ENCODE data around the gene EDEM1.

EDEM1 gene

DNA sequence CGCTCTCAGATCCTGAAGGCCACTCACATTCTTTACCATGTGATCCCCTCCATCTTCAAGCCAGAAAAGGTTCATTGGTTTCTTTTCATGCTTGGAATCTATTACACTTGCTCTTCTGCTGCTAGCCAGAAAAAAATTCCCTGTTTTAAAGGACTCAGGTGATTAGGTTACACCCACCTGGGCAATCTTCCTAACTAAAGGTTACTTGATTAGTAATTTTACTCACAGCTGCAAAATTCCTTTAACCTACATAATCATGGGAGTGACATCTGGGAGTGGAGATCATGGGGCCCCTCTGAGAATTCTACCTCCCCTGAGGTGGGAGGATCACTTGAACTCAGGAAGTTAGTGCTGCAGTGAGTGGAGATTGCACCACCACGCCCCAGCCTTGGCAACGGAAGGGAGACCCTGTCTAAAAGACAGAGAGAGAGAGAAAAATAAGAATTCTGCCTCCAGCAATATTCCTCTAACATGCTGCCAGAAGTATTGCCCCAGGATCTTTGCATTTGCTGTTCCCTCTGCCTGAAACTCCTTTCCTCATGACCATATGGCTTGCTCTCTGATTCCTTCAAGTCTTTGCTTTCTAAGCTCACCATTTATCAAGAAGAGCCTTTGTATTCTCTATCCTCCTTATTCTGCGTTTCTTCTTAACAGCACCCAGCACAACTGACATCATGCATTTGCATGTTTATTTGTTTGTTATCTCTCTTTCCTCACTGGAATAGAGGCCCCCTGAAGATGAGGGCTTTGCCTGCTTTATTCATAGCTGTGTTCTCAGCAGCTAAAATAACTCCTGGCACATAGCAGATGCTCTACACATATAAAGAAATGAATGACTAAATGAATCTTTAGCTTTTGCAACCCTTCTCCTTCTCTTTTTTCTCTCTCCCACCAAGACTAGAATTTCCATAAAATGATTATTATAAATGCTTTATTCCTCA is 68.2 kb downstream of the EDEM1 start:
- H3K9ac ChIP-seq (ENCODE audit: insufficient read length, low read depth), result no peak overlapping the region
- DNase-seq (ENCODE audit: low read depth, low spot score), result no peak
- no peaks in the 10 kb centered on the region for H3K27me3 ChIP-seq (ENCODE audit: insufficient read depth, insufficient read length)
- H3K4me1 ChIP-seq (ENCODE audit: insufficient read depth, insufficient read length), result no peaks in the 10 kb centered on the region
- no peaks in the 10 kb centered on the region for H3K36me3 ChIP-seq (ENCODE audit: insufficient read depth, insufficient read length, low read length)
- H3K9me3 ChIP-seq (ENCODE audit: insufficient read depth, low read length), result no peaks in the 10 kb centered on the region
- H3K4me3 ChIP-seq (ENCODE audit: insufficient read length, low read depth), result no peak overlapping the region
- TF ChIP-seq SUZ12 (IDR thresholded peaks at IDR 0.05; ENCODE audit: extremely low read depth, insufficient read depth, insufficient read length) (no peak), YY1 (IDR thresholded peaks at IDR 0.05; ENCODE audit: insufficient read depth, insufficient read length) (no peak), ZNF274 (IDR thresholded peaks at IDR 0.05; ENCODE audit: low read depth, low read length) (no peak)

DNA sequence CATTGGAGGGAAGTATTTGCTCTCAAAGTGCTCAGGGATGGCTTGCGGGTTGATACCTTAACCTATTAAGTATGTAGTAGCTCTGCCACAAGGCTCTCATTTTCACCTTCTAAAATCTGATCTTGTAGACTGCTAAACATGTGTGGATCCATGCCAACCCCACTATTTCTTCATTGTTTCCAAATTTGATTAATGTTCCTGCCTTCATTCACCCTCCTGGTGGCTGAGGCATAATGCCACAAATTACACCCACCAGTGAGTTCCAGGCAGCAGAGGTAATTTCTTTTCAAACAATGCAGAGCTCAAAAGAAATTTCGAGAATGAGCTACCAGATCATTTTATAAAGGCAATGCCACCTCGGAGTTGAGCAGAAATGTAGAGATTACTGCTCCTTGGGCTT is 71.0 kb downstream of the EDEM1 start:
- no peak overlapping the region for H3K9ac ChIP-seq (ENCODE audit: insufficient read length, low read depth)
- H3K27me3 ChIP-seq (ENCODE audit: insufficient read depth, insufficient read length), result no peaks in the 10 kb centered on the region
- no peak overlapping the region for H3K4me3 ChIP-seq (ENCODE audit: insufficient read length, low read depth)
- H3K36me3 ChIP-seq (ENCODE audit: insufficient read depth, insufficient read length, low read length), result no peaks in the 10 kb centered on the region
- no peak for DNase-seq (ENCODE audit: low read depth, low spot score)
- H3K9me3 ChIP-seq (ENCODE audit: insufficient read depth, low read length), result no peaks in the 10 kb centered on the region
- H3K4me1 ChIP-seq (ENCODE audit: insufficient read depth, insufficient read length), result no peaks in the 10 kb centered on the region
- TF ChIP-seq ZNF274 (IDR thresholded peaks at IDR 0.05; ENCODE audit: low read depth, low read length), result no peak

DNA sequence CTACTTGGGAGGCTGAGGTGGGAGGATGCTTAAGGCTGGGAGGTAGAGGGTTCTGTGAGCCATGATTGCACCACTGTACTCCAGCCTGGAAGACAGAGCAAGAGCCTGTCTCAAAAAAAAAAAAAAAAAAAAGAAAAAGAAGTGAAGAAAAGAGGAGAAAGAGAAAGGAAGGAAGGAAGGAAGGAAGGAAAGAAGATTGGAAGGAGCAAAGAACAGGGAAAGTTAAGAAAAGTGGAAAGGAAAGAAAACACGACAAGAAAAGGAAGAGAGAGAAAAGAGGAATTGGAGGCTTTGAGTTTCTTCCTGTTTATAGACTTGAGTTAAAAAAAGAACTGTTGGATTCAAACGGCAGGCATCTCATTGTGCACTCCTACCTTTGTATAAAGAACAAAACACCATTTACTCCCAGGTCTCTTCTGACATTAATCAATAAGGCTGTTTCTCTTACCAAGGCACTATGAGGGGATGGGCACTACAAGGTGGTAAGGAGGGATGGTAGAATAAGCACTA is 73.5 kb downstream of the EDEM1 start:
- no peak overlapping the region for H3K4me3 ChIP-seq (ENCODE audit: insufficient read length, low read depth)

DNA sequence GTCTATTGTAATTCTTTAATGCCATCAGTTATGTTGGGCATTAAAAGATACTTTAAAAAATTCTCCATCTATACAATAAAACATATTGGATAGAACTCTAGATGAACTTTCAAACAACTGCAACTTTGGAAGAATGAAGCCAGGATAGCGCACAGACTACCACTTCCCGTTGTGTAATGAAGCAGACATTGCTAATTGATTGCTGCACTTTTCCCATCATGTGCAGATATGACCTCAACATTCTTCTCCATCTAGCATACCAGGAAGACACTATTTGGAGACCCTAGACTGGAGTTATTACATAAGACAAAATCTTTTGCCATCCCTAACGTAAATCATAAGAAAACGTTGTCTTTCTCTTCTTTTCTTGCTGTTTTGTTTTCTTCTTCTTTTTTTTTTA is 75.0 kb downstream of the EDEM1 start:
- no peaks in the 10 kb centered on the region for H3K4me1 ChIP-seq (ENCODE audit: insufficient read depth, insufficient read length)
- no peak for TF ChIP-seq YY1 (IDR thresholded peaks at IDR 0.05; ENCODE audit: insufficient read depth, insufficient read length)
- TF ChIP-seq ZNF274 (IDR thresholded peaks at IDR 0.05; ENCODE audit: low read depth, low read length), result no peak
- TF ChIP-seq SUZ12 (IDR thresholded peaks at IDR 0.05; ENCODE audit: extremely low read depth, insufficient read depth, insufficient read length), result no peak
- no peak for DNase-seq (ENCODE audit: low read depth, low spot score)
- H3K36me3 ChIP-seq (ENCODE audit: insufficient read depth, insufficient read length, low read length), result no peaks in the 10 kb centered on the region
- H3K4me3 ChIP-seq (ENCODE audit: insufficient read length, low read depth), result no peak overlapping the region
- H3K9ac ChIP-seq (ENCODE audit: insufficient read length, low read depth), result no peak overlapping the region
- no peaks in the 10 kb centered on the region for H3K9me3 ChIP-seq (ENCODE audit: insufficient read depth, low read length)
- H3K27me3 ChIP-seq (ENCODE audit: insufficient read depth, insufficient read length), result no peaks in the 10 kb centered on the region

More for the DNA sequence above, 73.5 kb downstream of the EDEM1 start:
- DNase-seq (ENCODE audit: low read depth, low spot score), result no peak
- Histone ChIP-seq H3K9me3 (ENCODE audit: insufficient read depth, low read length) (no peaks in the 10 kb centered on the region), H3K36me3 (ENCODE audit: insufficient read depth, insufficient read length, low read length) (no peaks in the 10 kb centered on the region), H3K27me3 (ENCODE audit: insufficient read depth, insufficient read length) (no peaks in the 10 kb centered on the region), H3K4me1 (ENCODE audit: insufficient read depth, insufficient read length) (no peaks in the 10 kb centered on the region), H3K9ac (ENCODE audit: insufficient read length, low read depth) (no peak overlapping the region)
- no peak for TF ChIP-seq ZNF274 (IDR thresholded peaks at IDR 0.05; ENCODE audit: low read depth, low read length)
- no peak for TF ChIP-seq YY1 (IDR thresholded peaks at IDR 0.05; ENCODE audit: insufficient read depth, insufficient read length)
- no peak for TF ChIP-seq SUZ12 (IDR thresholded peaks at IDR 0.05; ENCODE audit: extremely low read depth, insufficient read depth, insufficient read length)

DNA sequence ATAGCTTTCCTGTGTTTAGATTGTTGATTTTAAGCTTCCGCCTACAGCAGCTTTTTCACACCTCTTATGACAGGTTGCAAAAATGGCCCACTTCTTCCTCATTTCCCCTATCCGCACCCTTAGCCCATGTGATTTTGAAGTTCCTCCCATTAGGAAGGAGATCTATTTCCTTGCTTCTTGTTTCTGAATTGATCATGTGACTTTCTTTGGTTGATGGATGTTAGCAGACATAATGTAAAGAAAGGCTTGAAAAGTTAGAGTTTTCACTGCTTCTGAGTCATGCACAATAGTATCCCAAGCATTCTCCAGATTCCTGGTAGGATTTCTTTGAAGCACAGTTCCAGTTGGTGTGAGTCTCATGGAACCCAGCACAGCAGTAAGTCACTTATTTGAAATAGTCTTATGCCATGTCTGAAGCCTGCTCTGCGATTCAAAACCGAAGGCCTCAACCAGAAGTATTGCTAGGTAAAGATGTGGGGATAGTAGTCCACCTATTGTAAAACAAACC is 76.6 kb downstream of the EDEM1 start:
- Histone ChIP-seq H3K9ac (ENCODE audit: insufficient read length, low read depth) (no peak overlapping the region), H3K4me1 (ENCODE audit: insufficient read depth, insufficient read length) (no peaks in the 10 kb centered on the region), H3K4me3 (ENCODE audit: insufficient read length, low read depth) (no peak overlapping the region), H3K36me3 (ENCODE audit: insufficient read depth, insufficient read length, low read length) (no peaks in the 10 kb centered on the region), H3K9me3 (ENCODE audit: insufficient read depth, low read length) (no peaks in the 10 kb centered on the region), H3K27me3 (ENCODE audit: insufficient read depth, insufficient read length) (no peaks in the 10 kb centered on the region)
- TF ChIP-seq SUZ12 (IDR thresholded peaks at IDR 0.05; ENCODE audit: extremely low read depth, insufficient read depth, insufficient read length) (no peak), ZNF274 (IDR thresholded peaks at IDR 0.05; ENCODE audit: low read depth, low read length) (no peak), YY1 (IDR thresholded peaks at IDR 0.05; ENCODE audit: insufficient read depth, insufficient read length) (no peak)
- peak; percentile 6 for DNase-seq (ENCODE audit: low read depth, low spot score)

DNA sequence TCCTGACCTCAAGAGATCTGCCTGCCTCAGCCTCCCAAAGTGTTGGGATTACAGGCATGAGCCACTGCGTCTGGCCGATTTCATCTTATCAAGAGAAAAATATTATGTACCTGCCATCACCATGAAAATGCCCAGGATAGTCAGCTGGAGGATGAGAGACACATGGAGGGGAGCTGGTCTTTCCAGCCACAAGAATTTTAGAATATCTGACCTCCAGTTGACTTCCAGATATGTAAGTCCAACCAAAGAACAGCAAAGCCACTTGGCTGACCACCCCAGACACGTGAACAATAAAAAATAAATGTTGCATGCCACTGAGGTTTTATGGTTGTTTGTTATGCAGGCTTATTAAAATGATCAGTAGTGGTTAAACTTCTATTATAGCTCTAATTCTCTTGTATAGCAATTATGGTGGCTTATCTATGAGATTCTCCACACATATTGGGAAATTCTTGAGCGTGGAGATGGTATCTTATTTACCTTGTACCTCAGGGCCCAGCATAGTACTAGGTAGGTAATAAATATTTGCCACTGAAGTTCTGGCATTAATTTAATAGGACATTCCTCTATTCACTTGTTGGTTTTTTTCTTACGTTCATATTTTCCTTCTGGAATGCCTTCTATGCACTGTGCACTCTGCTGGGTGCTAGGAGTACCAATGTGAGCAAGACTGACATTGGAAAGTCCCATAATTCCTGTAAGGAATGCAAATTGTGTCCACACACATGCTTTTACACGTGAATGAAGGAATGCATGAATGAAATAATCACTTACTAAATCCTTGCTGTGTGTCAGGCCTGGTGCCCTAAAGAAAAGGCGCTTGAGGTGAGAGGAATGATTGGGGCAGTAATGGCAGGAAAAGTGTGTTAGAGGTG is 77.6 kb downstream of the EDEM1 start:
- TF ChIP-seq SUZ12 (IDR thresholded peaks at IDR 0.05; ENCODE audit: extremely low read depth, insufficient read depth, insufficient read length) (no peak), YY1 (IDR thresholded peaks at IDR 0.05; ENCODE audit: insufficient read depth, insufficient read length) (no peak), ZNF274 (IDR thresholded peaks at IDR 0.05; ENCODE audit: low read depth, low read length) (no peak)
- H3K9me3 ChIP-seq (ENCODE audit: insufficient read depth, low read length), result no peaks in the 10 kb centered on the region
- no peak overlapping the region for H3K9ac ChIP-seq (ENCODE audit: insufficient read length, low read depth)
- H3K4me3 ChIP-seq (ENCODE audit: insufficient read length, low read depth), result no peak overlapping the region
- no peak for DNase-seq (ENCODE audit: low read depth, low spot score)
- H3K27me3 ChIP-seq (ENCODE audit: insufficient read depth, insufficient read length), result no peaks in the 10 kb centered on the region
- no peaks in the 10 kb centered on the region for H3K36me3 ChIP-seq (ENCODE audit: insufficient read depth, insufficient read length, low read length)
- H3K4me1 ChIP-seq (ENCODE audit: insufficient read depth, insufficient read length), result no peaks in the 10 kb centered on the region

DNA sequence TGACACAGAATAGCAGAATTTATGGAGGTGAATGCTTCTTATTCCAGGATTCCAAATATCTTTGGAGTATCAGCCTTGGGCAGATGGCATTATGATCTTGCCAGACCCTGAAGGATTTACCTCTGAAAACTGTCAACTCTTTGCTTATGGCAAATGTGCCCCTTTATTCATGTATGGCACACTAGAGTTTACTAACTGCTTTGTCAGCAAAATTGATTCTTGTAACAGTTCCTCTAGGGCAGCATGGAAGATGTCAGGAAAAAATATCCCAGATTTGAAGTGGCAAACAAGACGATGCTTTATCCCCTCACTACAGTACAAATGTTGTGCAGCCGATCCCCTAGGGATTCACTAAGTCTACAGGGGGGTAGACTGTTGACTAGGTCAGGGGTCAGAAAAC is 79.7 kb downstream of the EDEM1 start:
- Histone ChIP-seq H3K9ac (ENCODE audit: insufficient read length, low read depth) (no peak overlapping the region), H3K36me3 (ENCODE audit: insufficient read depth, insufficient read length, low read length) (no peaks in the 10 kb centered on the region), H3K9me3 (ENCODE audit: insufficient read depth, low read length) (no peaks in the 10 kb centered on the region), H3K4me3 (ENCODE audit: insufficient read length, low read depth) (no peak overlapping the region), H3K4me1 (ENCODE audit: insufficient read depth, insufficient read length) (no peaks in the 10 kb centered on the region), H3K27me3 (ENCODE audit: insufficient read depth, insufficient read length) (no peaks in the 10 kb centered on the region)
- no peak for TF ChIP-seq YY1 (IDR thresholded peaks at IDR 0.05; ENCODE audit: insufficient read depth, insufficient read length)
- TF ChIP-seq SUZ12 (IDR thresholded peaks at IDR 0.05; ENCODE audit: extremely low read depth, insufficient read depth, insufficient read length), result no peak
- TF ChIP-seq ZNF274 (IDR thresholded peaks at IDR 0.05; ENCODE audit: low read depth, low read length), result no peak
- no peak for DNase-seq (ENCODE audit: low read depth, low spot score)
